Sigmoid colon (tissue), 7 donors: Measurements from ENCODE around the gene CNTN1. TPM values are rescaled to one million over a fixed set of nuclear protein-coding genes. Genes with fewer than 3 reads are reported as not detected.

Experiments
- DNase-seq: peaks from one replicate; pipeline ENCODE4 v3.0.0-alpha.2; 2019
- H3K27ac ChIP-seq, 4 donors: fragments of 200-600 bp; sonication (generic); one replicate each; pipeline ENCODE4 v1.5.1; 2016 to 2019; ENCODE audit warnings: mild to moderate bottlenecking in 1 of 4
- H3K27me3 ChIP-seq, 3 donors: fragments of 200-600 bp; sonication (generic); one replicate each; pipeline ENCODE4 v1.5.1; 2019; ENCODE audit warnings: mild to moderate bottlenecking in 1 of 3
- H3K36me3 ChIP-seq, 4 donors: fragments of 200-600 bp; sonication (generic); one replicate each; pipeline ENCODE4 v1.5.1; 2016 to 2019
- H3K4me1 ChIP-seq, 4 donors: fragments of 200-600 bp; sonication (generic); one replicate each; pipeline ENCODE4 v1.5.1; 2017 to 2019
- H3K4me3 ChIP-seq, 4 donors: fragments of 200-600 bp; sonication (generic); one replicate each; pipeline ENCODE4 v1.5.1; 2017 to 2019; ENCODE audit warnings: mild to moderate bottlenecking in 2 of 4, moderate library complexity in 1 of 4
- H3K9me3 ChIP-seq, 4 donors: fragments of 200-600 bp in 3 of 4; sonication (generic) in 3 of 4; one replicate each; pipeline versions ENCODE4 v1.5.1 to v1.6.1; 2013 to 2019
- CTCF ChIP-seq, 4 experiments: fragments of 450-650 bp in 3 of 4; fragments of 200-600 bp in 1 of 4; IDR thresholded peaks; one replicate each; pipeline ENCODE4 v1.5.1; 2016 to 2019; ENCODE audit warnings: antibody characterized with exemption in 4 of 4, mild to moderate bottlenecking in 3 of 4, moderate library complexity in 2 of 4
- EP300 ChIP-seq, 4 donors: sonication (generic); formaldehyde crosslinking; IDR thresholded peaks; one replicate each; pipeline ENCODE4 v1.6.1; 2017; ENCODE audit warnings: antibody characterized with exemption in 4 of 4
- POLR2A ChIP-seq, 2 donors: fragments of 450-650 bp; IDR thresholded peaks; one replicate each; pipeline ENCODE4 v1.6.1; 2016; ENCODE audit warnings: antibody characterized with exemption in 2 of 2, mild to moderate bottlenecking in 2 of 2, moderate library complexity in 2 of 2
- POLR2AphosphoS5 ChIP-seq, 4 donors: sonication (generic); formaldehyde crosslinking; IDR thresholded peaks; one replicate each; pipeline ENCODE4 v1.6.1; 2017; ENCODE audit warnings: antibody characterized with exemption in 4 of 4
- WGBS, 2 donors: extraction: QIAGEN DNeasy Blood & Tissue Kit; methylation state at CpG; one replicate each; pipeline ENCODE4 v1.1.7; 2013; 5-methylcytosine and 5-hydroxymethylcytosine counted together
- intact Hi-C: fragments of 100-400 bp; cut with DNase I; formaldehyde crosslinking; loops from one replicate; pipeline ENCODE4 v1.15.1; 2023
- polyA plus RNA-seq, 3 donors: library from polyadenylated mRNA; stranded (reverse); fragments of 200-250 nt; gene quantifications; one replicate each; pipeline ENCODE4 v1.2.3, GENCODE V29; 2013
- total RNA-seq, 4 donors: library from RNA; depleted of rRNA; stranded (reverse); fragments of >200 nt; gene quantifications; one replicate each; pipeline ENCODE4 v1.1.0, GENCODE V29; 2016
- donor health status: healthy with polysubstance abuse.
- donor health status: Bipolar disorder and iron deficiency.
- donor health status: healthy.

The CNTN1 gene
- total and polyA plus RNA-seq, 7 donors: 0.46 to 23.2 (median 5.9) TPM

- Histone ChIP-seq H3K27ac (no peak overlapping the region), H3K27me3 (peaks cover 0 to 5% (median 0%) of the 10 kb centered on the region in 3 donors), H3K4me1 (peaks cover 0 to 11% (median 6%) of the 10 kb centered on the region in 4 donors), H3K9me3 (no peaks in the 10 kb centered on the region), H3K36me3 (no peaks in the 10 kb centered on the region), H3K4me3 (no peak overlapping the region)
- intact Hi-C loops: no loop called here
- TF ChIP-seq POLR2A (IDR thresholded peaks at IDR 0.05) (no peak), EP300 (IDR thresholded peaks at IDR 0.05) (no peak), POLR2AphosphoS5 (IDR thresholded peaks at IDR 0.05) (no peak), CTCF (IDR thresholded peaks at IDR 0.05) (no peak)
- WGBS, 2 donors: 68 to 79% methylated on average over 6 of the region's 6 CpGs
- DNase-seq: no peak
Measured at GRCh38 chr12:40697566-40698259, 5.5 kb downstream of the CNTN1 start.

GRCh38 chr12:40701756-40702155 is 9.5 kb downstream of the CNTN1 start:
- Histone ChIP-seq H3K27me3 (no peaks in the 10 kb centered on the region), H3K9me3 (no peaks in the 10 kb centered on the region), H3K27ac (no peak overlapping the region), H3K4me3 (no peak overlapping the region), H3K4me1 (no peaks in the 10 kb centered on the region), H3K36me3 (no peaks in the 10 kb centered on the region)
- intact Hi-C loops: no loop called here
- 85 to 88% methylated on average over 4 of the region's 4 CpGs for WGBS, 2 donors
- TF ChIP-seq EP300 (IDR thresholded peaks at IDR 0.05): no peak
- TF ChIP-seq POLR2AphosphoS5 (IDR thresholded peaks at IDR 0.05): no peak
- no peak for TF ChIP-seq CTCF (IDR thresholded peaks at IDR 0.05)
- TF ChIP-seq POLR2A (IDR thresholded peaks at IDR 0.05): no peak
- no peak for DNase-seq

- no peak overlapping the region for H3K4me3 ChIP-seq
- intact Hi-C loops: no loop called here
- no peak for TF ChIP-seq POLR2AphosphoS5 (IDR thresholded peaks at IDR 0.05)
- TF ChIP-seq CTCF (IDR thresholded peaks at IDR 0.05): no peak
Measured at GRCh38 chr12:40711121-40711520, 18.9 kb downstream of the CNTN1 start.

GRCh38 chr12:40714636-40715035 is 22.4 kb downstream of the CNTN1 start:
- intact Hi-C loops: no loop called here
- DNase-seq: no peak
- no peak for TF ChIP-seq EP300 (IDR thresholded peaks at IDR 0.05)
- TF ChIP-seq POLR2A (IDR thresholded peaks at IDR 0.05): no peak
- no peak for TF ChIP-seq CTCF (IDR thresholded peaks at IDR 0.05)
- TF ChIP-seq POLR2AphosphoS5 (IDR thresholded peaks at IDR 0.05): no peak
- H3K27me3 ChIP-seq: no peaks in the 10 kb centered on the region
- WGBS, 2 donors: 49 to 65% methylated on average over 1 of the region's 1 CpG
- H3K4me3 ChIP-seq: no peak overlapping the region
- H3K27ac ChIP-seq: no peak overlapping the region
- no peaks in the 10 kb centered on the region for H3K9me3 ChIP-seq
- H3K36me3 ChIP-seq: no peaks in the 10 kb centered on the region
- no peaks in the 10 kb centered on the region for H3K4me1 ChIP-seq

More at GRCh38 chr12:40711121-40711520, 18.9 kb downstream of the CNTN1 start:
- H3K27ac ChIP-seq: no peak overlapping the region
- H3K27me3 ChIP-seq: no peaks in the 10 kb centered on the region
- DNase-seq: no peak
- H3K9me3 ChIP-seq: no peaks in the 10 kb centered on the region
- H3K4me1 ChIP-seq: no peaks in the 10 kb centered on the region
- H3K36me3 ChIP-seq: no peaks in the 10 kb centered on the region

GRCh38 chr12:40716037-40716436 is 23.8 kb downstream of the CNTN1 start:
- intact Hi-C loops: no loop called here
- TF ChIP-seq POLR2A (IDR thresholded peaks at IDR 0.05) (no peak), POLR2AphosphoS5 (IDR thresholded peaks at IDR 0.05) (no peak), EP300 (IDR thresholded peaks at IDR 0.05) (no peak)
- H3K4me3 ChIP-seq: no peak overlapping the region
- no peaks in the 10 kb centered on the region for H3K36me3 ChIP-seq
- no peak overlapping the region for H3K27ac ChIP-seq
- no peaks in the 10 kb centered on the region for H3K4me1 ChIP-seq
- H3K9me3 ChIP-seq: no peaks in the 10 kb centered on the region
- no peak for DNase-seq
- no peaks in the 10 kb centered on the region for H3K27me3 ChIP-seq
